OCI-M1 (cell line): ENCODE data around the gene PTPRD.

ENCODE experiments used
- DNase-seq: peaks from one replicate; lab custom pipeline; 2025; lab: John Stamatoyannopoulos, UW

The PTPRD gene

GRCh38 chr9:8515748-8516147 lies 2097.1 kb downstream of the PTPRD start:
- DNase-seq, result no peak

- DNase-seq, result peak; percentile 99
Observed at GRCh38 chr9:8514760-8515159, 2098.0 kb downstream of the PTPRD start.

- DNase-seq, result no peak
Observed at GRCh38 chr9:8508671-8509290, 2104.0 kb downstream of the PTPRD start.

- peak; percentile 100 for DNase-seq
Observed at GRCh38 chr9:8494571-8494970, 2118.2 kb downstream of the PTPRD start.

- no peak for DNase-seq
Observed at GRCh38 chr9:8492679-8493078, 2120.1 kb downstream of the PTPRD start.

- DNase-seq, result no peak
Observed at GRCh38 chr9:8492024-8492423, 2120.8 kb downstream of the PTPRD start.

- DNase-seq, result no peak
Observed at GRCh38 chr9:8491563-8491962, 2121.2 kb downstream of the PTPRD start.

GRCh38 chr9:8489835-8490234 lies 2123.0 kb downstream of the PTPRD start:
- DNase-seq, result no peak

GRCh38 chr9:8486095-8486494 lies 2126.7 kb downstream of the PTPRD start:
- DNase-seq, result peak; percentile 99

GRCh38 chr9:8484597-8485191 lies 2128.1 kb downstream of the PTPRD start:
- peak; percentile 87 for DNase-seq

- no peak for DNase-seq
Observed at GRCh38 chr9:8477450-8477849, 2135.4 kb downstream of the PTPRD start.

- no peak for DNase-seq
Observed at GRCh38 chr9:8474937-8475336, 2137.9 kb downstream of the PTPRD start.

- no peak for DNase-seq
Observed at GRCh38 chr9:8473244-8474020, 2139.4 kb downstream of the PTPRD start.

- DNase-seq, result no peak
Observed at GRCh38 chr9:8468045-8468637, 2144.7 kb downstream of the PTPRD start.

GRCh38 chr9:8457816-8458215 lies 2155.0 kb downstream of the PTPRD start:
- no peak for DNase-seq

- no peak for DNase-seq
Observed at GRCh38 chr9:8457055-8457454, 2155.7 kb downstream of the PTPRD start.

GRCh38 chr9:8456344-8456743 lies 2156.5 kb downstream of the PTPRD start:
- DNase-seq, result no peak

GRCh38 chr9:8450810-8451545 lies 2161.8 kb downstream of the PTPRD start:
- no peak for DNase-seq

- no peak for DNase-seq
Observed at GRCh38 chr9:8448226-8448625, 2164.6 kb downstream of the PTPRD start.

- DNase-seq, result no peak
Observed at GRCh38 chr9:8447601-8448000, 2165.2 kb downstream of the PTPRD start.

GRCh38 chr9:8437876-8438275 lies 2174.9 kb downstream of the PTPRD start:
- no peak for DNase-seq

- no peak for DNase-seq
Observed at GRCh38 chr9:8437259-8437658, 2175.5 kb downstream of the PTPRD start.
